Fibroblast of lung (primary cell): Measurements from ENCODE around the gene TMEM255B. TPM values are rescaled to one million over a fixed set of nuclear protein-coding genes. Genes with fewer than 3 reads are reported as not detected.
"Not testable (repeated sequence)": the region's sequence is repeated elsewhere in the genome, so short reads cannot be mapped to it uniquely, and the experiment has no call there.

Experiments
- DNase-seq, 2 donors: peaks; one replicate each; pipeline versions ENCODE4 v3.0.0 to v3.0.0-alpha.2; 2010; ENCODE audit warnings: low read depth in 2 of 2
- H2AFZ ChIP-seq: 2 replicates; pipeline ENCODE4 v1.5.1; 2012; ENCODE audit warnings: low read length, control low read depth, inconsistent platforms
- H3K27ac ChIP-seq: 2 replicates; pipeline ENCODE4 v1.5.1; 2011; ENCODE audit warnings: low read length, control low read depth; ENCODE audit not compliant: insufficient read depth
- H3K27me3 ChIP-seq: 2 replicates; pipeline ENCODE4 v1.5.1; 2011; ENCODE audit warnings: mild to moderate bottlenecking, low read length; ENCODE audit not compliant: control insufficient read depth, insufficient read depth
- H3K36me3 ChIP-seq: 2 replicates; pipeline ENCODE4 v1.5.1; 2011; ENCODE audit warnings: low read length; ENCODE audit not compliant: control insufficient read depth, insufficient read depth
- H3K4me1 ChIP-seq: 2 replicates; pipeline ENCODE4 v1.5.1; 2011; ENCODE audit warnings: low read length; ENCODE audit not compliant: control insufficient read depth, insufficient read depth; ENCODE audit errors: extremely low read depth
- H3K4me2 ChIP-seq: 2 replicates; pipeline ENCODE4 v1.5.1; 2011; ENCODE audit warnings: low read length, control low read depth; ENCODE audit not compliant: insufficient read depth; ENCODE audit errors: extremely low read depth
- H3K4me3 ChIP-seq, 4 experiments: fragments of 200-600 bp in 1 of 4; sonication (generic) in 1 of 4; replicated peaks in 1 of 4; 2 replicates each; pipeline ENCODE4 v1.5.1; 2011 to 2016; ENCODE audit warnings: low read length in 4 of 4, low read depth in 3 of 4, mild to moderate bottlenecking in 3 of 4, control low read depth in 2 of 4, inconsistent platforms in 1 of 4, mixed read lengths in 1 of 4; ENCODE audit not compliant: insufficient read depth in 1 of 4; ENCODE audit errors: control extremely low read depth in 1 of 4
- H3K79me2 ChIP-seq: 2 replicates; pipeline ENCODE4 v1.5.1; 2012; ENCODE audit warnings: mild to moderate bottlenecking, low read length, inconsistent platforms; ENCODE audit not compliant: control insufficient read depth, insufficient read depth
- H3K9ac ChIP-seq: 2 replicates; pipeline ENCODE4 v1.5.1; 2011; ENCODE audit warnings: mild to moderate bottlenecking, low read length, control low read depth; ENCODE audit not compliant: insufficient read depth
- H3K9me3 ChIP-seq: 2 replicates; pipeline ENCODE4 v1.5.1; 2012; ENCODE audit warnings: low read depth, low read length; ENCODE audit not compliant: control insufficient read depth, insufficient read depth
- H4K20me1 ChIP-seq: 2 replicates; pipeline ENCODE4 v1.5.1; 2011; ENCODE audit warnings: low read length; ENCODE audit not compliant: control insufficient read depth, insufficient read depth; ENCODE audit errors: extremely low read depth
- EZH2 ChIP-seq: IDR thresholded peaks from 2 replicates; pipeline ENCODE4 v1.5.1; 2012; ENCODE audit warnings: low read length, control low read depth, mild to moderate bottlenecking; ENCODE audit errors: missing control alignments
- polyA plus RNA-seq, 2 donors: library from polyadenylated mRNA; depleted of rRNA in 1 of 2; stranded (reverse) in 1 of 2; unstranded in 1 of 2; fragments of >200 nt; gene quantifications; 2 replicates each; pipeline ENCODE4 v1.2.1, GENCODE V29; 2011 to 2012; ENCODE audit warnings: missing spikeins in 1 of 2
- total RNA-seq: library from RNA; depleted of rRNA; stranded (reverse); fragments of >200 nt; gene quantifications from 2 replicates; pipeline ENCODE4 v1.2.1, GENCODE V29; 2014
- TF ChIP-seq, protein P1 (sequence below), 2 donors: IDR thresholded peaks in 1 of 2; conservative IDR thresholded peaks in 1 of 2; 1 replicate in 1 of 2; 2 replicates in 1 of 2; pipeline ENCODE4 v1.5.1; 2011 to 2012; ENCODE audit warnings: low read length in 2 of 2, control low read depth in 1 of 2, inconsistent platforms in 1 of 2, low read depth in 1 of 2, mild to moderate bottlenecking in 1 of 2

Gene TMEM255B
- total and polyA plus RNA-seq, 2 donors (not counting 1 experiment from before 2014, with no cell fraction given), result 2.4 to 10.4 TPM

DNA sequence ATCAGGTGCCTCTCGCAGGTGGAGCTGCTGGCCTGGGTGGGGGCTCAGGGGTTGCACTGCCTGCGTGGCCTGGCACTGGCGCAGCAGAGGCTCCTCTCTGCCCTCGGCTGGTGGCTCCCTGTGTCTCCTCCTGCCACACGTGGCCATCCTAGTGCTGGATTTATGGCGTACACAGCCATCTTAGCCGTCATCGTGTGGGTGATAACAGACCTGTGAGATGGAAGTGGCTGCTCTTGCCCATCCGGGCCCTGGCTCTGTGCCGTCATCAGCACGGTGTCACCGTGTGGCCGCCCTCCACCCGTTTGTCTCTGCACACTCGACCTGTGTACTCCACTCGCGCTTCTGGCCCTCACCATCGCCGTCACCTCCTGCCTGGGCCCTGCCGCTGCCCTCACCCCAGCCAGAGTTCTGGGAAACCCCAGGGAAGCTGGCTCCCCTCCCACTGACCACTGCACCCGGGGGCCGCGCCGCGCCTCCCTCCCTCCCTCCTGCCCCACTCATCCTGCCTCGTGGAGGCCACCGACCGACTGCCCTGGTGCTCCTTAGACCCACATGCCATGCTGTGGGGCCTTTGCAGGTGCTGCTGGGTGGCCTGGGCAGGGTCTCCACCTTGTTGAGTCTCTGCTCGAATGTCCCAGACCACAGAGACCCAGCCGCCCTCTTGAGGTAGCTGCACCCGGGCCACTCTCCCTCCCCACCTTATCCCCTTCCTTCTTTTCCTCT, 29.5 kb downstream of the TMEM255B start:
- Histone ChIP-seq H3K36me3 (no peaks in the 10 kb centered on the region), H3K9ac (no peak overlapping the region), H4K20me1 (no peaks in the 10 kb centered on the region), H2AFZ (no peak overlapping the region), H3K9me3 (peaks cover 2% of the 10 kb centered on the region), H3K4me3 (no peak overlapping the region), H3K4me1 (peaks cover 4% of the 10 kb centered on the region), H3K79me2 (no peaks in the 10 kb centered on the region), H3K27me3 (no peaks in the 10 kb centered on the region), H3K27ac (no peak overlapping the region), H3K4me2 (no peak overlapping the region)
- no peak for DNase-seq
- TF ChIP-seq, protein P1, sequence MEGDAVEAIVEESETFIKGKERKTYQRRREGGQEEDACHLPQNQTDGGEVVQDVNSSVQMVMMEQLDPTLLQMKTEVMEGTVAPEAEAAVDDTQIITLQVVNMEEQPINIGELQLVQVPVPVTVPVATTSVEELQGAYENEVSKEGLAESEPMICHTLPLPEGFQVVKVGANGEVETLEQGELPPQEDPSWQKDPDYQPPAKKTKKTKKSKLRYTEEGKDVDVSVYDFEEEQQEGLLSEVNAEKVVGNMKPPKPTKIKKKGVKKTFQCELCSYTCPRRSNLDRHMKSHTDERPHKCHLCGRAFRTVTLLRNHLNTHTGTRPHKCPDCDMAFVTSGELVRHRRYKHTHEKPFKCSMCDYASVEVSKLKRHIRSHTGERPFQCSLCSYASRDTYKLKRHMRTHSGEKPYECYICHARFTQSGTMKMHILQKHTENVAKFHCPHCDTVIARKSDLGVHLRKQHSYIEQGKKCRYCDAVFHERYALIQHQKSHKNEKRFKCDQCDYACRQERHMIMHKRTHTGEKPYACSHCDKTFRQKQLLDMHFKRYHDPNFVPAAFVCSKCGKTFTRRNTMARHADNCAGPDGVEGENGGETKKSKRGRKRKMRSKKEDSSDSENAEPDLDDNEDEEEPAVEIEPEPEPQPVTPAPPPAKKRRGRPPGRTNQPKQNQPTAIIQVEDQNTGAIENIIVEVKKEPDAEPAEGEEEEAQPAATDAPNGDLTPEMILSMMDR (conservative IDR thresholded peaks at IDR 0.05 in 1 of 2, IDR thresholded peaks at IDR 0.05 in 1 of 2; ENCODE audit: low read depth in 1 of 2, low read length in 2 of 2), result no peak
- TF ChIP-seq EZH2, result no peak

DNA sequence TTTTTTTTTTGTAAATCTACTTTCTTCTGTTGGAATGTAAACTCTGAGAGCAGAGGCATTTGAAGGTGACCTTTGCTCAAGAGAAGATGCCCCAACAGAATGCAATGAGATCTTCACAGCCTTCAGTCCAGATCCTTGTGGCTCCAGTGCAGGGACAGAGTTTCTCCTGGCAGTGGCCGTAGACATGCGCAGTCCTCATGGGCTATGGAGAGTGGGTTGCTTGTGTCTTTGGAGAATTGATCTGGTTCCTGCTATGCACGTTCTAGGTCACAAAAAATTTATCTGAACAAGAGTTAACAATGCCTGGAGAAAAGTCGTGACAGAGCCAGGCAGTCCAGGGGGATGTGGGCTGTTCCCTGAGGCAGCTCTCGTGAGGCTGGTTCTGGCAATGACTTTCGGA, 30.1 kb downstream of the TMEM255B start:
- Histone ChIP-seq H3K4me1 (peaks cover 4% of the 10 kb centered on the region), H3K27ac (no peak overlapping the region), H3K79me2 (no peaks in the 10 kb centered on the region), H3K9me3 (peaks cover 2% of the 10 kb centered on the region), H3K27me3 (no peaks in the 10 kb centered on the region), H3K36me3 (no peaks in the 10 kb centered on the region), H3K9ac (no peak overlapping the region), H2AFZ (no peak overlapping the region), H3K4me3 (no peak overlapping the region), H4K20me1 (no peaks in the 10 kb centered on the region), H3K4me2 (no peak overlapping the region)
- DNase-seq, result no peak
- no peak for TF ChIP-seq EZH2
- TF ChIP-seq, protein P1 (conservative IDR thresholded peaks at IDR 0.05 in 1 of 2, IDR thresholded peaks at IDR 0.05 in 1 of 2; ENCODE audit: low read depth in 1 of 2, low read length in 2 of 2), result no peak

DNA sequence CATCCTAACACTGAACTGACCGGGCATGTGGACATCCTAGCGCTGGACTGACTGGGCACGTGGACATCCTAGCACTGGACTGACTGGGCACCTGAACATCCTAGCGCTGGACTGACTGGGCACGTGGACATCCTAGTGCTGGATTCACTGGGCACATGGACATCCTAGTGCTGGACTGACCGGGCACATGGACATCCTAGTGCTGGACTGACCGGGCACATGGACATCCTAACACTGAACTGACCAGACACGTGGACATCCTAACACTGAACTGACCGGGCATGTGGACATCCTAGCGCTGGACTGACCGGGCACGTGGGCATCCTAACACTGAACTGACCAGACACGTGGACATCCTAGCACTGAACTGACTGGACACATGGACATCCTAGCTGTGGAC, 30.9 kb downstream of the TMEM255B start:
- not testable (repeated sequence) for H3K79me2 ChIP-seq, H3K36me3 ChIP-seq, H3K27me3 ChIP-seq, H3K9ac ChIP-seq, H4K20me1 ChIP-seq, H3K4me1 ChIP-seq, H3K4me2 ChIP-seq, DNase-seq, H3K9me3 ChIP-seq, H2AFZ ChIP-seq, H3K27ac ChIP-seq, H3K4me3 ChIP-seq
